Activated T-helper 2 cell treated with anti-CD3 and anti-CD28 coated beads, Interferon-gamma antibody, Interleukin-2, Interleukin-4, amounts not matched to agents 10 μg/mL and 5 μg/mL and 100 μg/mL, durations not matched to agents 14 hours and 24 hours and 36 hours (primary cell): ENCODE results near the gene SGK1. TPM values are rescaled to one million over a fixed set of nuclear protein-coding genes. Genes with fewer than 3 reads are reported as not detected.
"Not testable (repeated sequence)": the region's sequence is repeated elsewhere in the genome, so short reads cannot be mapped to it uniquely, and the experiment has no call there.

ENCODE experiments used
- DNase-seq: peaks from one replicate; pipeline ENCODE4 v3.0.0; 2021; ENCODE audit warnings: low spot score
- H3K27ac Mint-ChIP-seq: one replicate; pipeline ENCODE4 v1.8.0; 2021; ENCODE audit warnings: mixed read lengths
- H3K27me3 Mint-ChIP-seq: one replicate; pipeline ENCODE4 v1.8.0; 2021; ENCODE audit warnings: low read depth, mixed read lengths
- H3K36me3 Mint-ChIP-seq: one replicate; pipeline ENCODE4 v1.8.0; 2021; ENCODE audit warnings: low read depth, mixed read lengths
- H3K4me1 Mint-ChIP-seq: one replicate; pipeline ENCODE4 v1.8.0; 2021; ENCODE audit warnings: low read depth, mixed read lengths
- H3K4me3 Mint-ChIP-seq: one replicate; pipeline ENCODE4 v1.8.0; 2021; ENCODE audit warnings: low read depth, mild to moderate bottlenecking, moderate library complexity, mixed read lengths
- H3K9me3 Mint-ChIP-seq: one replicate; pipeline ENCODE4 v1.8.0; 2021; ENCODE audit warnings: mixed read lengths
- intact Hi-C: fragments of 100-400 bp; cut with micrococcal nuclease; formaldehyde crosslinking; loops from one replicate; pipeline ENCODE4 v1.15.1; 2023
- total RNA-seq: library from RNA; stranded (reverse); gene quantifications from 2 replicates; pipeline ENCODE4 v1.2.3, GENCODE V29; 2022

SGK1 gene
- total RNA-seq, 1 donor from 2014 or later, result 74.0 TPM

DNA sequence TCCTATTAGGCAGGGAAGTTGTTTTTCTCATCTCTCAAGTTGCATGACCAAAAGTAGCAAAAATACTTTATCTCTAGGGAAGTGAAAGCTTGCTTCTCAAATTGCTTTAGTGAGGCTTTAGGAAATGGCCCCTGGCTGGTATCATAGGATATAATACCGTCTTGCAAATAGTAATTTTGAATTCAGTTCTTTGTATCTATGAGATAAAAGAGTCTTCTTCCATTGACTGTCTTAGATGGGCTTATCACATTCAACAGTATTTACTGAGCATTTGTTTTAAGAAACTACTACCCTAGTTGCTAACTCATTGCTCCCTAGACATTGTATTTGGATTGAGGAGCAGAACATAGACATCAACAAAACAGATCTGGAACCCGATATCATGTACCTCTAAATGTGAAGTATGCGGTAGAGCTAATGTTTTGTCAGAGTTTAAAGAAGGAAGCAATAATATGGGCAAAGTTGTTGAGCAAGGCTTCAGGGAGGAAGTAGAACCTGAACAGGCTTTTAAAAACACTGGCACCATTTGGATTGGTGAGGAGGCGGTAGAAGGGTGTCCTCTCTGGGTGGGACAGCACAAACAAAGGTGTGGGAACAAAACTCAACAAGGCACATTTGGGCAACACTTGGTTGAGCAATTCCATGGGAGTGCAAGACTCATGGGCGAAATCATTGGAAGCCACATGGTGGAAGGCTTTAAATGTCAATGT lies 101.5 kb downstream of the SGK1 start:
- Mint-ChIP-seq H3K4me3 (no peak overlapping the region), H3K4me1 (no peaks in the 10 kb centered on the region), H3K27me3 (no peaks in the 10 kb centered on the region), H3K36me3 (no peaks in the 10 kb centered on the region), H3K9me3 (no peaks in the 10 kb centered on the region), H3K27ac (no peak overlapping the region)
- intact Hi-C loops, result no loop called here
- DNase-seq, result no peak

DNA sequence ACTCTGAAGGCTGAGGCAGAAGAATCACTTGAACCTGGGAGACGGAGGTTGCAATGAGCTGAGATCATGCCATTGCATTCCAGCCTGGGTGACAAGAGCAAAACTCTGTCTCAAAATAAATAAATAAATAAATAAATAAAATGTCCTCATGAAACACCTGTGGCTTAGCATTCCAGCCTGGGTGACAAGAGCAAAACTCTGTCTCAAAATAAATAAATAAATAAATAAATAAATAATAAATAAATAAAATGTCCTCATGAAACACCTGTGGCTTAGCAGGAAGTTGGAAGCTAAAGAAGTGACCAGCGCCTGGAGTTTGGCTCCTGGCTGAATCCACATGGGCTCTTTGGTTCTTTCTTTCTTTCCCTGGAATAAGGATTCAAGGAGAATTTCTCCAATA lies 104.5 kb downstream of the SGK1 start:
- H3K27me3 Mint-ChIP-seq, intact Hi-C loops, H3K9me3 Mint-ChIP-seq, H3K36me3 Mint-ChIP-seq, H3K27ac Mint-ChIP-seq, DNase-seq, H3K4me3 Mint-ChIP-seq, H3K4me1 Mint-ChIP-seq: not testable (repeated sequence)

DNA sequence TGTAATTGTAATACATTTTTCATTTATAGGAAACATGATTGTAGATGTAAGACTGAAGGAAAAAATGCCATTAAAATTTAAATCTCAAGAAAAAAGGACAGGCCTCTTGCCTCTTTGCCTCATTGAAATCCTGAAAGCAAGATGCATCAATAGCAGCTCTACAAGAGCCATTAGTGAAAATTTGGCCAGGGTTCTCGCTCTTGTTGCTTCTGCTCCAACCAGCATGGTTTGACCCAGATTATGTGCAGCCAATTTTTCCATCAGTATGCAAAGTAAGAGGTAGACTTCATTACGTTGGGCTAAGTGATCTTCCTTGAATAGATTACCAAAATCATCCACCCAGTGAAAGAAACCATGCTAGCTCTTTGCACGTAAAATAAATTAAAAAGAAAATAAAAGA lies 106.6 kb downstream of the SGK1 start:
- intact Hi-C loops, result no loop called here
- no peaks in the 10 kb centered on the region for H3K36me3 Mint-ChIP-seq
- H3K9me3 Mint-ChIP-seq, result no peaks in the 10 kb centered on the region
- no peak for DNase-seq
- H3K27me3 Mint-ChIP-seq, result no peaks in the 10 kb centered on the region
- H3K4me3 Mint-ChIP-seq, result no peak overlapping the region
- no peaks in the 10 kb centered on the region for H3K4me1 Mint-ChIP-seq
- H3K27ac Mint-ChIP-seq, result no peak overlapping the region

DNA sequence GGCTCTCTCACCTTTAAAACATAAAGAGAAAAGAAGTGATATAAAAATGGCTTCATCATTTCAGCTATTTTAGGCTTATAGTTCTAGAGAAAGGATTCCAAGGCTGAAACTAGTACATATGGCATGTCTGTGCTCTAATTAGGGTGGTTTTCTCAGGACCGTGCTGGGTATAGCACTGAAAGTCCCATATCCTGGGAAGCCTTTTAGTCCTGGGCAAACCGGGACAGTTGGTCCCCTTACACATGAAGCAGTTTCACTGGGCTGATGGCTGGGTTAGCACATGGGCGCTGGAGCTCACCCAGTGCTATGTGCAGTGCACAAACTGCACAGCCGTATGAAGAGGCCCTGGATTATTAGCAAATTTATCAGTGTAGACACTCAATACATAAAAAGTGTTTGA lies 110.5 kb downstream of the SGK1 start:
- Mint-ChIP-seq H3K27ac (no peak overlapping the region), H3K9me3 (peaks cover 12% of the 10 kb centered on the region), H3K4me3 (no peak overlapping the region), H3K27me3 (no peaks in the 10 kb centered on the region), H3K36me3 (peaks cover 4% of the 10 kb centered on the region), H3K4me1 (peaks cover 3% of the 10 kb centered on the region)
- no peak for DNase-seq
- intact Hi-C loops, result no loop called here

DNA sequence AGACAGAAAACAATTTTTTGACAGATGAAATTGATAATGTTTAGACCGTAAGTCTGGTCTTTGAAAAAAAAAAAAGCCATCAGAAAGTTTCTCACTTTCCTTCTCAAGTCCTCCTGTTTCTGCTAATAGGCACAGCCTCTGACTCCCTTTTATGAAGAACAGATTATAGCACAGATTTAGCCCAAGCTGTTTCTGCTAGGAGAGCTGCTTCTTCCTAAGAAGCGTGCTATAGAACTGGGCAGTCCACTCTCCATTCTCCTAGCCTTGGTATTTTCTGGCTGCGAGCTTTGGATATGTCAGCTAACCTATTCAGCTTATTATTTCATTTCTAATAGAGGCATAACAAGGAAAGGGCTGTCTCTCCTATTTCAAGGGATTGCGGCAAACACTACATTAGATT lies 112.5 kb downstream of the SGK1 start:
- no peak for DNase-seq
- Mint-ChIP-seq H3K27ac (no peak overlapping the region), H3K27me3 (no peaks in the 10 kb centered on the region), H3K9me3 (peaks cover 12% of the 10 kb centered on the region), H3K36me3 (peaks cover 4% of the 10 kb centered on the region), H3K4me3 (no peak overlapping the region), H3K4me1 (peaks cover 5% of the 10 kb centered on the region)
- intact Hi-C loops, result no loop called here

DNA sequence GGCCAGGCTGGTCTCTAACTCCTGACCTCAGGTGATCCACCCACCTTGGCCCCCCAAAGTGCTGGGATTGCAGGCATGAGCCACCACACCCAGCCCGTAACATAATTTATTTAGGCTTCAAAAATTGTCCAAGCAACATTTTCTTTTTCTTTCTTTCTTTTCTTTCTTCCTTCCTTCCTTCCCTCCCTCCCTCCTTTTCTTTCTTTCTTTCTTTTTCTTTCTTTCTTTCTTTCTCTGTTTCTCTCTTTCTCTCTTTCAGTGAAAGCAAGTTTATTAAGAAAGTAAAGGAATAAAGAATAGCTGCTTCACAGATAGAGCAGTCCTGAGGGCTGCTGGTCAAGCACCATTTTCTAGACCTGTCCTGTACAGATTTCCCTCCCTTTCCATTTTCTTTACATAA lies 113.2 kb downstream of the SGK1 start:
- H3K4me1 Mint-ChIP-seq, H3K27ac Mint-ChIP-seq, H3K4me3 Mint-ChIP-seq, H3K36me3 Mint-ChIP-seq, H3K27me3 Mint-ChIP-seq, DNase-seq, intact Hi-C loops: not testable (repeated sequence)
- peaks cover 12% of the 10 kb centered on the region for H3K9me3 Mint-ChIP-seq

DNA sequence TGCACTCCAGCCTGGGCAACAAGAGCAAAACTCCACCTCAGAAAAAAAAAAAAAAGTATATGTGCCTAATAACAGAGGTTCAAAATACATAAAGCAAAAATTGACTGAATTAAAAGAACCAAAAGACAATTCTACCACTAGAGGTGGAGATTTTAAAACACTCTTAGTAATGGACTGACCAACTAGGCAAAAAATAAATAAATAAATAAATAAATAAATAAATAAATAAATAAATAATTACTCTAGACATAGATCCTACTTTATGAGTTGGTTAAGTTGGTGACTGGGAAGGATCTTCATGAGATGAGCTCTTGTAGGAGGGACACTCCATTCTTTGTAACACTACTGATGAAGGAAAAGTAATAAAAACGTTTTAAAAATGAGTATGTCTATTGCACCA lies 113.9 kb downstream of the SGK1 start:
- no peaks in the 10 kb centered on the region for H3K27me3 Mint-ChIP-seq
- DNase-seq, result no peak
- peaks cover 4% of the 10 kb centered on the region for H3K36me3 Mint-ChIP-seq
- peaks cover 9% of the 10 kb centered on the region for H3K4me1 Mint-ChIP-seq
- H3K9me3 Mint-ChIP-seq, result peaks cover 12% of the 10 kb centered on the region
- no peak overlapping the region for H3K27ac Mint-ChIP-seq
- intact Hi-C loops, result no loop called here
- no peak overlapping the region for H3K4me3 Mint-ChIP-seq

DNA sequence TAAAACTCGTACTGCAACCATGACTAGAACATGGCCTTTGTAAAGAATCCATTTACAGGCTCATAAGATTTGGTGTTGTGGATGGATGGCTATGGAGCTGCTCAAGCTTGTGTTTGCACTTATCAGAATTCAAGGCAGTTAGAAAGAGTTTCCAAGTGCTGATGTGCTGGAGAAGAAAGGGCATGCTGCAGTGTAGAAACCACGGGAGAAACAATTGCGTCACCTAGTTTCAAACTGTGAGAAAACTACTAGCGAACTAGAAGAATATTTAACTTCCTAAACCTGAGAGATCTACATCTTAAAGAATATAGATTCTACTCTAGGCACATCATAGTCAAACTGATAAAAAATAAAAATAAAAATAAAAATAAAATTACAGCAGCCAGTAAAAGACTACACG lies 116.2 kb downstream of the SGK1 start:
- Mint-ChIP-seq H3K27ac (no peak overlapping the region), H3K9me3 (peaks cover 13% of the 10 kb centered on the region), H3K4me3 (no peak overlapping the region), H3K4me1 (peaks cover 18% of the 10 kb centered on the region), H3K27me3 (no peaks in the 10 kb centered on the region), H3K36me3 (peaks cover 4% of the 10 kb centered on the region)
- DNase-seq, result no peak
- intact Hi-C loops, result no loop called here

DNA sequence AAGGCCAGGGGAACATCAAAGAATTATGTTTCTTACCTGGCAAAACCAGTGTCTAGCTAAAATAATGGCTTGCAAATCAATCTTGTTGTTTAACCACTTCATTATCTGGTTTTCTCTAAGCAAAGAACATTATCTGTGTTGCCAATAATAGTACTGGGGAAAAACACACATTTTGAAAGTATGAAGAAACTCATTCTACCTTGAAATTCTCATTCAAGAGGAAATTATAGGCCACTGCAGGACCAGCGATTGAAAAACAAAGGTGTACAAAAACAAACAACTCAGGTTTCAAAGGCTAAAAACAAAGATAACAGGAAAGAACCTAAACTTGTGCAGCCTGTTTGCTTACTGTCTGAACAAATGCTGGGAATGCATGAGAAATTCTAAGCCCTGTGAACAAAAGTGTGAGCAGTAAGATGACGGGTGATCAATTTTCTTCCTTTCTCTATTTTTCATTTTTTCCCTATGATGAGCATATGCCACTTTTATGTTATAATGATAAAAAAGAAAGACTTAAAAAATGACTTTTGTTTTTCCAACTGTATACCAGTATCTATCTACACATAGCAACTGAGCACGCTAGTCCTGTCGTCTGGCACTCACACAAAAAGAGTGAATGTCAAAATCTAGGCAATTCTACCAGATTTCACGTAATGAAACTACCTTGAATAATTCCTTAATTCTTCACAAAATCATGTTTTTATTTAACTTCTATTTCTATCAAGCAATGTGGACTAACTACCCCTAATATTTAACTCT lies 117.9 kb downstream of the SGK1 start:
- intact Hi-C loops, result loop anchor here (5.0 kb wide), 2 partner anchors 47 to 87 kb away; no protein-coding TSS in a partner anchor
- peaks cover 28% of the 10 kb centered on the region for H3K4me1 Mint-ChIP-seq

DNA sequence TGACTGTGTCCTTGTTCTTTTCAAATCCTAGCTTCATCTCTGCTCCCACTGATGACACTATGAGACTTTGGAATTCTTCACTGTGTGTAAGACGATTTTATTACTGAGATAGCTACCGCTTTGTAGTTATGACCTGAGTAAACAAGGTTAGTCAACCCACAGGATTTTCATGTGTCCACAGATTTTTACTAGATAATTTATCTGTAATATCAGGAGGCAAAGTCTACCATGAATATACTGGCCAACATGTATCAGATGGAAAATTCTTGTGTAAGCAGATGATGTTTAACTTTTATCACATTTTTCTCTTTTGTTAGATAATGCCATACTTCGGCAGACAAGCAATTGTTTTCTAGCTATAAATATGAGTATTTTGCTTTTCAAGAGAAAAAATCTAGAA lies 119.8 kb downstream of the SGK1 start:
- H3K27me3 Mint-ChIP-seq, result no peaks in the 10 kb centered on the region
- intact Hi-C loops, result loop anchor here (5.0 kb wide), 2 partner anchors 49 to 89 kb away; no protein-coding TSS in a partner anchor
- no peak overlapping the region for H3K4me3 Mint-ChIP-seq
- DNase-seq, result no peak
- H3K27ac Mint-ChIP-seq, result no peak overlapping the region
- peaks cover 4% of the 10 kb centered on the region for H3K9me3 Mint-ChIP-seq
- H3K4me1 Mint-ChIP-seq, result peaks cover 26% of the 10 kb centered on the region
- no peaks in the 10 kb centered on the region for H3K36me3 Mint-ChIP-seq

More for the DNA sequence above, 117.9 kb downstream of the SGK1 start:
- no peak for DNase-seq
- Mint-ChIP-seq H3K27ac (no peak overlapping the region), H3K4me3 (no peak overlapping the region), H3K27me3 (no peaks in the 10 kb centered on the region), H3K9me3 (peaks cover 14% of the 10 kb centered on the region), H3K36me3 (peaks cover 4% of the 10 kb centered on the region)

DNA sequence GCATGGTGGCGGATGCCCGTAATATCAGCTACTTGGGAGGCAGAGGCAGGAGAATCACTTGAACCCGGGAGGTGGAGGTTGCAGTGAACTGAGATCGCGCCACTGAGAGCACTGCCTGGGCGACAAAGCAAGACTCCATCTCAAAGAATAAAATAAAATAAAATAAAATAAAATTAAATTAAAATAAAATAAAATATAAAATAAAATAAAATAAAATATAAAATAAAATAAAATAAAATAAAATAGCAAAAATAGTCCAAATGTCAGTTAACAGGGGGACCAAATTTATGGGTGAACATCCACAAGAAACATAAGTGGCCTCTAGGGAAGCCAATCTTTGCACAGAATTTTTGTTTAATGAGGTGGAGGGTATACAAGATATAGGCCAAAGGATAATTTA lies 120.2 kb downstream of the SGK1 start:
- not testable (repeated sequence) for H3K36me3 Mint-ChIP-seq, H3K27ac Mint-ChIP-seq, DNase-seq, H3K9me3 Mint-ChIP-seq, H3K4me3 Mint-ChIP-seq, H3K27me3 Mint-ChIP-seq
- intact Hi-C loops, result loop anchor here (5.0 kb wide), 2 partner anchors 50 to 90 kb away; no protein-coding TSS in a partner anchor
- H3K4me1 Mint-ChIP-seq, result peaks cover 26% of the 10 kb centered on the region

DNA sequence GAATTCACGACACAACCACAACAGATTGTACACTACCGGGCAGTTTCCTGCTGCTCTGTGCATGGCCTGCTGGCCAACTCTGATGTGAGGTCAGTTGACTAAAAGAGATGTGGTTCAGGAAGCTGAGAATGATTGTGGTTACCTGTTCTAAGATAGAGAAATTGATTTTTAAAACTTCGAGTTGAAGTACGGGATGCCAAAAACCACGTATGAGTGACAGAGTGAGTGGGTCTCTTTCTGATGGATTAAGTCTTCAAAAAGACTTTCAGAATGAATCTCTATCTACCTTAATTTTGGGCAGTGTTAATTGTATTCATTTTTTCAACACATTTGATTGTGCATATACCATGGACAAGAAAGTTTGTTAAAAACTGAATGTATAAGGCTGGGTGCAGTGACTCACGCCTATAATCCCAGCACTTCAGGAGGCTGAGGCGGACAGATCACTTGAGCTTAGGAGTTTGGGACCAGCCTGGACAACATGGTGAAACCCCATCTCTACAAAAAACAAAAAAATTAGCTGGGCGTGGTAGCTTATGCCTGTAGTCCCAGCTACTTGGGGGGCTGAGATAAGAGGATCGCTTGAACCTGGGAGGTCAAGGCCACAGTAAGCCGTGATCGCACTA lies 121.2 kb downstream of the SGK1 start:
- Mint-ChIP-seq H3K27ac (no peak overlapping the region), H3K9me3 (peaks cover 3% of the 10 kb centered on the region), H3K27me3 (no peaks in the 10 kb centered on the region), H3K36me3 (no peaks in the 10 kb centered on the region), H3K4me3 (no peak overlapping the region), H3K4me1 (peaks cover 25% of the 10 kb centered on the region)
- intact Hi-C loops, result loop anchor here (5.0 kb wide), 2 partner anchors 51 to 91 kb away; no protein-coding TSS in a partner anchor
- no peak for DNase-seq

DNA sequence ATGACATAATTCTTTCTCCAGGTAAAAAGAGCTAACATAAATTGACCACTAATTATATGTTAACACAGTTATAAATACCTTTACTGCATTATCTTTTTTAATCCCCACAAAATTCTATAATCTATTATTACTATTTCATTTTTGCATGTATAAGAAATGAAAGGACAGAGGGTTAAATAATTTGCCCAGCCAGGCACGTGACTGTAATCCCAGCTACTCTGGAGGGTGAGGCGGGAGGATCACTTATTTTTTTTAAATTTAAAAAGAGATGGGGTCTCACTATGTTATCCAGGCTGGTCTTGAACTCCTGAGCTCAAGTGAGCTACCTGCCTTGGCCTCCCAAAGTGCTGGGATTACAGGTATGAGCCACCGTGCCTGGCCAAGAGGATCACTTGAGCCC lies 121.9 kb downstream of the SGK1 start:
- intact Hi-C loops, result loop anchor here (5.0 kb wide), 2 partner anchors 51 to 91 kb away; no protein-coding TSS in a partner anchor
- H3K4me1 Mint-ChIP-seq, result peaks cover 24% of the 10 kb centered on the region
- no peaks in the 10 kb centered on the region for H3K36me3 Mint-ChIP-seq
- DNase-seq, result no peak
- no peak overlapping the region for H3K4me3 Mint-ChIP-seq
- H3K9me3 Mint-ChIP-seq, result peaks cover 3% of the 10 kb centered on the region
- no peaks in the 10 kb centered on the region for H3K27me3 Mint-ChIP-seq
- H3K27ac Mint-ChIP-seq, result no peak overlapping the region
